IPS-NIHi7 (cell line): ENCODE measurements around the gene SLCO3A1.

ENCODE experiments used
- DNase-seq: peaks from one replicate; pipeline ENCODE4 v3.0.0; 2012; ENCODE audit warnings: mixed read lengths; ENCODE audit errors: extremely low spot score

SLCO3A1 gene

GRCh38 chr15:92123962-92124656 is 270.6 kb downstream of the SLCO3A1 start:
- peak; percentile 74 for DNase-seq

- no peak for DNase-seq
Measured at GRCh38 chr15:92124657-92125010, 271.1 kb downstream of the SLCO3A1 start.

GRCh38 chr15:92128788-92129187 is 275.3 kb downstream of the SLCO3A1 start:
- DNase-seq = no peak

- peak; percentile 24 for DNase-seq
Measured at GRCh38 chr15:92130244-92130643, 276.7 kb downstream of the SLCO3A1 start.

- DNase-seq = no peak
Measured at GRCh38 chr15:92130906-92131305, 277.4 kb downstream of the SLCO3A1 start.

- DNase-seq = no peak
Measured at GRCh38 chr15:92132982-92133755, 279.7 kb downstream of the SLCO3A1 start.

GRCh38 chr15:92140796-92141195 is 287.3 kb downstream of the SLCO3A1 start:
- no peak for DNase-seq

GRCh38 chr15:92141607-92142006 is 288.1 kb downstream of the SLCO3A1 start:
- no peak for DNase-seq

- no peak for DNase-seq
Measured at GRCh38 chr15:92142242-92143232, 289.0 kb downstream of the SLCO3A1 start.

- no peak for DNase-seq
Measured at GRCh38 chr15:92143765-92144164, 290.3 kb downstream of the SLCO3A1 start.

GRCh38 chr15:92146511-92147150 is 293.1 kb downstream of the SLCO3A1 start:
- DNase-seq = no peak

- no peak for DNase-seq
Measured at GRCh38 chr15:92149029-92149428, 295.5 kb downstream of the SLCO3A1 start.

- no peak for DNase-seq
Measured at GRCh38 chr15:92149465-92149864, 296.0 kb downstream of the SLCO3A1 start.

- DNase-seq = no peak
Measured at GRCh38 chr15:92151168-92151567, 297.7 kb downstream of the SLCO3A1 start.

GRCh38 chr15:92151741-92152140 is 298.2 kb downstream of the SLCO3A1 start:
- DNase-seq = no peak

GRCh38 chr15:92152983-92153382 is 299.5 kb downstream of the SLCO3A1 start:
- no peak for DNase-seq

- no peak for DNase-seq
Measured at GRCh38 chr15:92153620-92154019, 300.1 kb downstream of the SLCO3A1 start.

- DNase-seq = no peak
Measured at GRCh38 chr15:92155934-92156333, 302.4 kb downstream of the SLCO3A1 start.

GRCh38 chr15:92157666-92158298 is 304.3 kb downstream of the SLCO3A1 start:
- no peak for DNase-seq

GRCh38 chr15:92158426-92158825 is 304.9 kb downstream of the SLCO3A1 start:
- DNase-seq = peak; percentile 50

- no peak for DNase-seq
Measured at GRCh38 chr15:92159481-92159880, 306.0 kb downstream of the SLCO3A1 start.
